ENCODE data around the gene MTREX.

The MTREX gene

GRCh38 chr5:55383254-55383653 lies 75.5 kb downstream of the MTREX start:
- DNase-seq (ENCODE audit: low read depth, low spot score) = no peak

- no peak for DNase-seq (ENCODE audit: low read depth, low spot score)
These were observed 76.3 kb downstream of the MTREX start for GRCh38 chr5:55384072-55384471.

GRCh38 chr5:55385227-55385626 lies 77.4 kb downstream of the MTREX start:
- DNase-seq (ENCODE audit: low read depth, low spot score) = no peak

GRCh38 chr5:55385846-55386245 lies 78.1 kb downstream of the MTREX start:
- DNase-seq (ENCODE audit: low read depth, low spot score) = no peak

GRCh38 chr5:55386356-55386755 lies 78.6 kb downstream of the MTREX start:
- no peak for DNase-seq (ENCODE audit: low read depth, low spot score)

- DNase-seq (ENCODE audit: low read depth, low spot score) = no peak
These were observed 80.1 kb downstream of the MTREX start for GRCh38 chr5:55387865-55388264.

- DNase-seq (ENCODE audit: low read depth, low spot score) = no peak
These were observed 83.9 kb downstream of the MTREX start for GRCh38 chr5:55391707-55392106.

- DNase-seq (ENCODE audit: low read depth, low spot score) = no peak
These were observed 84.9 kb downstream of the MTREX start for GRCh38 chr5:55392669-55393068.

GRCh38 chr5:55393501-55394175 lies 85.8 kb downstream of the MTREX start:
- DNase-seq (ENCODE audit: low read depth, low spot score) = no peak

- no peak for DNase-seq (ENCODE audit: low read depth, low spot score)
These were observed 94.4 kb downstream of the MTREX start for GRCh38 chr5:55402199-55402598.

GRCh38 chr5:55406292-55406691 lies 98.5 kb downstream of the MTREX start:
- no peak for DNase-seq (ENCODE audit: low read depth, low spot score)

- no peak for DNase-seq (ENCODE audit: low read depth, low spot score)
These were observed 99.4 kb downstream of the MTREX start for GRCh38 chr5:55407059-55407684.

- DNase-seq (ENCODE audit: low read depth, low spot score) = no peak
These were observed 100.2 kb downstream of the MTREX start for GRCh38 chr5:55407984-55408383.

GRCh38 chr5:55409775-55410174 lies 102.0 kb downstream of the MTREX start:
- no peak for DNase-seq (ENCODE audit: low read depth, low spot score)

GRCh38 chr5:55410845-55411244 lies 103.1 kb downstream of the MTREX start:
- DNase-seq (ENCODE audit: low read depth, low spot score) = no peak

- DNase-seq (ENCODE audit: low read depth, low spot score) = no peak
These were observed 104.1 kb downstream of the MTREX start for GRCh38 chr5:55411876-55412275.

- DNase-seq (ENCODE audit: low read depth, low spot score) = no peak
These were observed 105.9 kb downstream of the MTREX start for GRCh38 chr5:55413644-55414043.

GRCh38 chr5:55415071-55415470 lies 107.3 kb downstream of the MTREX start:
- DNase-seq (ENCODE audit: low read depth, low spot score) = no peak

GRCh38 chr5:55416306-55416705 lies 108.5 kb downstream of the MTREX start:
- DNase-seq (ENCODE audit: low read depth, low spot score) = no peak

- DNase-seq (ENCODE audit: low read depth, low spot score) = no peak
These were observed 111.5 kb downstream of the MTREX start for GRCh38 chr5:55418994-55419968.

GRCh38 chr5:55421074-55421529 lies 113.3 kb downstream of the MTREX start:
- no peak for DNase-seq (ENCODE audit: low read depth, low spot score)

- no peak for DNase-seq (ENCODE audit: low read depth, low spot score)
These were observed 118.7 kb downstream of the MTREX start for GRCh38 chr5:55426455-55426854.

All from activated CD4-positive, CD25-positive, alpha-beta regulatory T cell treated with anti-CD3 and anti-CD28 coated beads, Interleukin-2, amount 50 U/mL, for 16 hours (primary cell).